ENCODE measurements around the gene CEP20. TPM values are rescaled to one million over a fixed set of nuclear protein-coding genes. Genes with fewer than 3 reads are reported as not detected.

Gene CEP20
- total RNA-seq, 1 experiment from 2014 or later, result 36.9 TPM

DNA sequence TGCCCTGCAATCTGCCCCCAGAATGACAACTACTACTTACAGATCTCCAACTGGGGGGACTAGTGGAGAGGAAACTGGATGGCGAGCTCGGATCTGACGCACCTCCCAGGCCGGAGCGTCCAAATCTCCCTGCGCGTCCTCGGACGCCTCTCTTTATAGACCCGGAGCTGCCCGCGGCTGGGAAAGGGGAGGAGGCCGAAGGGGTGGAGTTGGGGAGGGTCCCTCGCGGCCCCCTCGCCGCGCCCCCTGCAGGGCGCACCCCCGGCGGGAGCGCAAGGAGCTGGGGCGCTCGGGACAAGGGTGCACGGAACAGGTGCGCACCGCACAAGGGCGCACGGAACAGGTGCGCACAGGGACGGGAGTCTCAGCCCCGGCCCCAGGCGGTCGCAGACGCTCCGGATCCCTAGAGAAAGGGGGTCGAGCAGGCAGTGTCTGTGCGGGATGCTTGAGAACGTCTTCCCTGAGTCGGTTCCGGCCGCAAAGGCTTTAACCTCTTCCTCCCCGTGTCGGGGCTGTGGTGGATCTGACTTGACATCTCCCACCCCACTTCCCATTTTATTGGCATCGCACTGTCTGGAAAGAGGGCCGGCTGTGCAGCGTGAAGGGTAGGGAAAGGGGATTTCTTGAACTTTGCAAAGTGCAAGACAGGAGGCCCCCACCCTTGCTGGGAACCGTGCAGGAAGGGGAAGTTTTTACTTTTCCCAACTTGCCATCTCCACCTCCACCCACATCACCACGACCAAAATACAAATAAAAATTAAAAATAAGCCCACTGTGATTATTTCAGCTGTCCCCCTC lies 31.3 kb downstream of the CEP20 start, which contains the start of gene MYH11:
Gene MYH11 (minus strand): TSS at position 128 of the 798 bp plus-strand sequence. CDS start 18,776 bp downstream, outside the sequence.
- no peak within 1 kb of the TSS for H2AK5ac ChIP-seq (ENCODE audit: insufficient read length, low read length)
- peak; percentile 73 for DNase-seq
- H4K5ac ChIP-seq (ENCODE audit: insufficient read length, low read depth, low read length), result no peak within 1 kb of the TSS
- H3K79me1 ChIP-seq (ENCODE audit: insufficient read depth, low read depth, low read length, poor library complexity, severe bottlenecking), result no peaks in the 10 kb centered on the region
- H3K18ac ChIP-seq (ENCODE audit: insufficient read length, low read depth, low read length), result no peak within 1 kb of the TSS
- H3K79me2 ChIP-seq (ENCODE audit: insufficient read depth, low read length), result no peaks in the 10 kb centered on the region
- H2BK12ac ChIP-seq (ENCODE audit: insufficient read length, low read depth, low read length), result no peak within 1 kb of the TSS
- no peak within 1 kb of the TSS for H2BK20ac ChIP-seq (ENCODE audit: low read depth, low read length, poor library complexity, severe bottlenecking)
- no peak within 1 kb of the TSS for H3T11ph ChIP-seq (ENCODE audit: low read length)
- WGBS (ENCODE audit: extremely low coverage, insufficient read length, low lambda C conversion rate), result no CpG with 5 or more reads among the region's 49 CpGs
- H3K4me2 ChIP-seq (ENCODE audit: insufficient read depth, insufficient read length, low read length), result peak within 1 kb of the TSS; percentile 100
- peak within 1 kb of the TSS; percentile 4 for H3K9ac ChIP-seq (ENCODE audit: extremely low read depth, insufficient read length, low read length)
- H3K23ac ChIP-seq (ENCODE audit: insufficient read length, low read depth, low read length), result no peak within 1 kb of the TSS
- peaks cover 15% of the 10 kb centered on the region for H3K23me2 ChIP-seq (ENCODE audit: insufficient read length, low read depth, low read length, poor library complexity, severe bottlenecking)
- H2BK5ac ChIP-seq (ENCODE audit: insufficient read length, low read length), result no peak within 1 kb of the TSS
- H4K20me1 ChIP-seq (ENCODE audit: control insufficient read depth, insufficient read depth, insufficient read length), result no peaks in the 10 kb centered on the region
- no peaks in the 10 kb centered on the region for H3K4me1 ChIP-seq (ENCODE audit: insufficient read depth, low read length)
- H3K4ac ChIP-seq (ENCODE audit: low read depth, low read length), result no peak within 1 kb of the TSS
- no peak within 1 kb of the TSS for H2BK120ac ChIP-seq (ENCODE audit: low read depth, low read length, poor library complexity, severe bottlenecking)
- peaks cover 19% of the 10 kb centered on the region; the same call in 1 of the 2 replicates for H3K27me3 ChIP-seq (ENCODE audit: insufficient read depth, low read length)
- no peak within 1 kb of the TSS for H2BK15ac ChIP-seq (ENCODE audit: low read depth, low read length)
- no peak within 1 kb of the TSS; the same call in 1 of the 2 replicates for H3K14ac ChIP-seq (ENCODE audit: insufficient read depth, low read length)
- H4K8ac ChIP-seq (replicated peaks; ENCODE audit: insufficient read length, low read depth, low read length), result no peak within 1 kb of the TSS
- H3K27ac ChIP-seq (ENCODE audit: insufficient read length, low read depth, low read length), result no peak within 1 kb of the TSS
- peaks cover 12 to 14% of the 10 kb centered on the region in 2 experiments for H3K4me1 Mint-ChIP-seq
- H3K36me3 Mint-ChIP-seq (ENCODE audit: insufficient read depth in 1 of 3, low read depth in 3 of 3), result no peaks in the 10 kb centered on the region
- peaks cover 60% of the 10 kb centered on the region for H3K27me3 Mint-ChIP-seq (ENCODE audit: low read depth)
- H3K9me3 Mint-ChIP-seq, result no peaks in the 10 kb centered on the region
- no peak within 1 kb of the TSS for H4K91ac ChIP-seq (ENCODE audit: insufficient read length, low read depth, low read length)
- TF ChIP-seq, protein P1, sequence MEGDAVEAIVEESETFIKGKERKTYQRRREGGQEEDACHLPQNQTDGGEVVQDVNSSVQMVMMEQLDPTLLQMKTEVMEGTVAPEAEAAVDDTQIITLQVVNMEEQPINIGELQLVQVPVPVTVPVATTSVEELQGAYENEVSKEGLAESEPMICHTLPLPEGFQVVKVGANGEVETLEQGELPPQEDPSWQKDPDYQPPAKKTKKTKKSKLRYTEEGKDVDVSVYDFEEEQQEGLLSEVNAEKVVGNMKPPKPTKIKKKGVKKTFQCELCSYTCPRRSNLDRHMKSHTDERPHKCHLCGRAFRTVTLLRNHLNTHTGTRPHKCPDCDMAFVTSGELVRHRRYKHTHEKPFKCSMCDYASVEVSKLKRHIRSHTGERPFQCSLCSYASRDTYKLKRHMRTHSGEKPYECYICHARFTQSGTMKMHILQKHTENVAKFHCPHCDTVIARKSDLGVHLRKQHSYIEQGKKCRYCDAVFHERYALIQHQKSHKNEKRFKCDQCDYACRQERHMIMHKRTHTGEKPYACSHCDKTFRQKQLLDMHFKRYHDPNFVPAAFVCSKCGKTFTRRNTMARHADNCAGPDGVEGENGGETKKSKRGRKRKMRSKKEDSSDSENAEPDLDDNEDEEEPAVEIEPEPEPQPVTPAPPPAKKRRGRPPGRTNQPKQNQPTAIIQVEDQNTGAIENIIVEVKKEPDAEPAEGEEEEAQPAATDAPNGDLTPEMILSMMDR (conservative IDR thresholded peaks at IDR 0.05), result peak; percentile 24; the same call in 2 of the 3 replicates
- no peaks in the 10 kb centered on the region for H3K9me3 ChIP-seq (ENCODE audit: control insufficient read depth, low read depth, low read length)
- peak within 1 kb of the TSS; percentile 79 to 87 for H3K4me3 Mint-ChIP-seq
- H3K56ac ChIP-seq (ENCODE audit: insufficient read length, low read depth, low read length), result no peak within 1 kb of the TSS
- H2AFZ ChIP-seq (ENCODE audit: low read length), result peak within 1 kb of the TSS; percentile 24
- H3K27ac Mint-ChIP-seq, result no peak within 1 kb of the TSS
